ENCODE measurements around the gene TPGS1.
A peak's percentile ranks its signal among the peaks of the same experiment; 100 is the strongest.

Gene TPGS1

DNA sequence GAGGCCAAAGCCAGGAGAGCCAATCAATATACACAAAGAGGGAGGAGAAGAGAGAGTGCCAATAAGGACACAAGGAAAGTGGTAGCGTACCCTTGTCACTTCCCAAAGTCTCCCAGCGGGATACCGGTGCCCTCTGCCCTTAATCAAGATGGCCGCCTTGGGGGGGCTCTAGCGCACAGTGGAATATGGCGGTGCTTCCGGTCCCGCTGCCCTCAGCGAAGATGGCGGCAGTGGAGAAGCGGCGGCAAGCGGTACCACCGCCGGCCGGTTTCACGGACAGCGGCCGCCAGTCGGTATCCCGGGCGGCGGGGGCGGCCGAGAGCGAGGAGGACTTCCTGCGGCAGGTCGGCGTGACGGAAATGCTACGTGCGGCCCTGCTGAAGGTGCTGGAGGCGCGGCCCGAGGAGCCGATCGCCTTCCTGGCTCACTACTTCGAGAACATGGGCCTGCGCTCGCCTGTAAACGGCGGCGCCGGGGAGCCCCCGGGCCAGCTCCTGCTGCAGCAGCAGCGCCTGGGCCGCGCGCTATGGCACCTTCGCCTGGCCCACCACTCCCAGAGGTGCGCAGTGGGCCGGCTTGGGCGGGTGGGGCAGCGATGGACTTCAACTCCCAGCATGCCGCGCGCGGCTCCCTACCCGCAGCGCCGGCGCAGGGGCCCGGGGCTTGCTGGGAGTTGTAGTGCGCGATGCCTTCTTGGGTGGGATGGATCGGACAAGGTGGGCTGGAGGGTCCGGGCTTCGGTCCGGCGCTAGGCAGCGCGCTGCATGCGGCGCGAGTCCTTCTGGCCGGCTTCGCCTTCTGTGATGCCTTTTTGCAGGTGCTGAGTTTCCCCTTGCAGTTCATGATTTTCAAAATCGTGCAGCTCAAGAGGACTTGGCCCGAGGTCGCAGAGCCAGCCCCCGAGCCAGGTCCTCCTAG, at the start of gene TPGS1:
TSS of gene TPGS1 (plus strand) at position 212 of the 918 bp plus-strand sequence. CDS start at position 222, 10 bp downstream.
- DNase-seq: peak; percentile 94

DNA sequence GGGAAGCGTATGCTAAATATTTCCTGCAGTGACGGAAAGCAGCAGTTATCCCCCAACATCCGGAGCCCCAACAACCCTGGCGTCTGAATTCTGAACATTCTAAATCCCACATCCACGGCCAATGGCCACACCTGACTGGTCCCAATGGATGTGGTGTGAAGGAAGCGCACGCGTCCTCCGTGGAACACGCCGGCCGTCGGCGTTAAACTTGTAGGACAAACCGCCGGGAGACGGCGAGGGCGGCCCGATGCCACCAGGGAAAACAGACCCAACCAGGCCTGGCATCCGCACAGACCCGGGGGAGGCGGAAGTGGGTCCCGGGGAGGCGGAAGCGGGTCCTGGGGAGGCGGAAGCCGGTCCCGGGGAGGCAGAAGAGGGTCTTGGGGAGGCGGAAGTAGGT, 49.7 kb upstream of the TPGS1 start:
- DNase-seq: no peak

GRCh38 chr19:458091-459042, 48.9 kb upstream of the TPGS1 start:
- DNase-seq: no peak

GRCh38 chr19:459724-460511, 47.4 kb upstream of the TPGS1 start:
- DNase-seq: peak; percentile 43

- DNase-seq: no peak
Measured at GRCh38 chr19:460877-461720, 46.2 kb upstream of the TPGS1 start, which contains the start of gene SHC2. TSS of gene SHC2 (minus strand) at chr19:461033. CDS start at chr19:460996, 37 bp downstream.

- DNase-seq: peak; percentile 75
Measured at GRCh38 chr19:461721-462551, 45.4 kb upstream of the TPGS1 start.

DNA sequence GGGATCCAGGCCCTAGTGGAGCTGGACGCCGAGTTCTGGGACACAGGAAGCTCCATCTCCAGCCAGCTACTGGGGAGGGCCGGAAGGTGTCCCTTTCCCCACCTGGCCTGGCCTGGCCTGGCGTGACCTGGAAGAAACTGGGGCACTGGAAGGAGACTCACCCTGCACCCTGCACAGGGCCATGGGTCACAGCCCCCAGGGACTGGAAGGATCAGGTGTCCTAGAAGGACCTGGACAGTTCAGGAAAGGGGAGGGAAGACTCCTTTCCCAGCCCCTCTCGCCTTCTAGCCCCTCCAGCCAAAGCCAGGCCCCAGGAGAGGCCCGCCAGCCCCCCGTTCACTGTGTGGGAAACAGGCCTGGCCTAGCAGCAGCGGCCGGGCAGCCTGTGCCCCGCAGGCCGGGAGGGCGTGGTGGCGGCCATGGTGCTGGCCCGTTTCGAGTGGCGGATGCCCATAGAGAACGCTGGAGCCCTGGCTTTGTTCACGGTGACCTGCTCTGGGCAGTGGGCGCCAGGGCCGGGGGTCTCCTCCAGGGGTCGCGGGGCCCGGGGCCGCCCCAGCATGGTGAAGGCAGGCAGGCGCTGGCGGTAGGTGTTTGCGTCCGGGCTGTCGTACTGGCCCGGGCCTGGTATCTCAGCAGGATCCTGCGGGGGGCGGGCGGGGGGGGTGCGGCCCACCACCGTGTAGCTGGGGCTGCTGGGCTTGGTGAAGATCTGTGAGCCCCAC, 43.7 kb upstream of the TPGS1 start:
- no peak for DNase-seq

DNA sequence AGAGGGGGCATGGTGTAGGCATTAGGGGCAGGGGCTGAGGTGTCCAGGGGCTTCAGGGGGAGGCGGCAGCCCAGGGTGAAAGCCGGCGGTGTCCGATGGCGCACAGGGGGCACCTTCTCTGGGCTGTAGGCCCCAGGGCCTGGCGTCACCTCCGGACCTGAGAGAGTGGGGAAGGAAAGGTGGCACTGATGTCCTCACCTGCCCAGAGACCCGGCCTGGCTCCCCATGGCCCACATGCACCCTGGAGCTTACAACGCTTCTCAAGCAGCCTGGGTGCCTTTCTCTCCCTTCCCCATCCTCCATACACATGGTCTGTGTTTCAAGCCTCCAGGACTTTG, 43.1 kb upstream of the TPGS1 start:
- no peak for DNase-seq

GRCh38 chr19:465056-465816, 42.1 kb upstream of the TPGS1 start:
- DNase-seq: no peak

- DNase-seq: no peak
Measured at GRCh38 chr19:467554-467953, 39.7 kb upstream of the TPGS1 start.

DNA sequence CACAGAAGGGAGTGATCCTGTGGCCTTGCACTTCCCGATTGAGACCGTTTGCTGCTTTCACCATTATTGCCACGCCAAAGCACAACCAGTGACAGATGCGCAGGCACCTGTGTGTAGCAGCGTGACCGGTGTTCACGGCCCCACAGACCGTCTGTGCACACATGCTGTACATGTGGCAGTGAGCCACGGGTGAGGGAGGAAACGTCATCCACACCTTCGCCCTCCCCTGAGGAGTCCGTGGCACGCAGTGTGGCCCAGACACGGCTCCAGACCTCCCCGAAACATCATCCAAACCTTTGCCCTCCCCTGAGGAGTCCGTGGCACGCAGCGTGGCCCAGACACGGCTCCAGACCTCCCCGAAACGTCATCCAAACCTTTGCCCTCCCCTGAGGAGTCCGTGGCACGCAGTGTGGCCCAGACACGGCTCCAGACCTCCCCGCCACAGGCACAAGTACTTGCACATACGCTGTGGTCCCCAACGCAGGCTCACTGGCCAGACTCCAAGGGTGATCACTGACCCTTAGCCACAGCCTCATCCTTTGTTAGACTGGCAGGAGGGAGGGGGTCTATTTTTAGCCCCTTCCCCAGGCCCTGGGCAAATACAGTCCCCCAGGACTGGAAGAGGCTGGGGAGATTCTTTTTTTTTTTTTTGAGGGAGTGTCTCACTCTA, 38.6 kb upstream of the TPGS1 start:
- DNase-seq: no peak

DNA sequence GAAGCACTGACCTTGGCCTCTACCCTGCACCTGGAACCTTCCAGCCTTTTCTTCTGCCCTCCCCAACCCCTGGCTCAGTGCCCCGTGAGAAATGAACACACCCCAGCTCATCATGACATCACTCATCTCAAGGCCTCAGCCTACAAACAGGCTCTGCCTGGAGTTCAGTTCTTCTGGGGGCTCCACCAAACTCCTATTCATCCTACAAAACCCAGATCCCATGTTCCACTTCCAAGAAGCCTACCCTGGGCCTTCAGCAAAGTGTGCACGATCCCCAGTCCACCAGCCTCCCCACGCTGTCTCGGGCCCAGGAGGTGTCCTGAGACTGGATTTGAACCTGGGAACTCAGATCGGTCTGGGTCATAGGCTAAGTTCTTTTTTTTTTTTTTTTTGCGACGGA, 37.5 kb upstream of the TPGS1 start:
- no peak for DNase-seq

- DNase-seq: no peak
Measured at GRCh38 chr19:470701-471100, 36.6 kb upstream of the TPGS1 start.

GRCh38 chr19:472005-472858, 35.1 kb upstream of the TPGS1 start:
- no peak for DNase-seq

- no peak for DNase-seq
Measured at GRCh38 chr19:474126-475078, 32.9 kb upstream of the TPGS1 start.

GRCh38 chr19:475360-475759, 31.9 kb upstream of the TPGS1 start:
- no peak for DNase-seq
